ENCODE results near the gene ZP1. TPM values are rescaled to one million over a fixed set of nuclear protein-coding genes. Genes with fewer than 3 reads are reported as not detected.

Gene ZP1
- total RNA-seq, 1 donor from 2014 or later = not detected

DNA sequence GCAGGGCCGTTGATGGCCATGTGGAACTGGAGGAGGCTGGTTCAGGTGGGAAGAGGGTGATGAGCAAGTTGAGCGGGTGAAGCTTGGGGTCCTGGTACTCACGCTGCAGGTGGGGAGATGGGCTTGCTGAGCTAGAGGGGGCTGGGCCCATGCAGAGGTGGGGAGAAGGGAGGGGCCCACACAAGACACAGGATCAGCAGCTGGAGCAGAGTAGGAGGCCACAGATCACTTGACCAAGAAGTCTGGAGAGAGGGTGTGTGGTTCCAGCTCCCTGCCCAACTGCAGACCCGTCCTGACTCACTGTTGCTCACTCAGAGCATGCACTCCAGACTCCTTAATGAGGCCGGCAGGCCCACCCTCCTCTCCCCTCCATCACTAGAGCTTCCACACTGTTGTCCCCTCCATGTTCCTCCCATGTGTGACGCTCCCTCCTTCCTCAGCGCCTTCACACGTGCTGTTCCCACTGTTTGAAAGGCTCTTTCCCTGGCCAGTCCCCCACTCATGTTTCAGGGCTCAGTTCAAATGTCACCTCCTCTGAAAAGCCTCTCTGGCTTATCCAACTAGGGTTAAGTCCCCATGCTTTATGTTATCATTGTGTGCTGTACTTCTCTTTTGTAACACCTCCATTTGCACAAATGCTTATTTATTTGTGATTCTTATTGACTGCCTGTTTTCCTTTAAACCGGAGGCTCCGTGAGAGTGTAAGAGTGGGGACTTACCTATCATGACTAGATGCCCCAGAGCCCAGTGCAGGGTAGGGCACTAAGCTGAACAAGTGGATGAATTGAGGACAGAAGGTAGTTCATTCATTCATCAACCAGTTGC, 23.1 kb upstream of the ZP1 start:
- DNase-seq (ENCODE audit: low spot score) = no peak

DNA sequence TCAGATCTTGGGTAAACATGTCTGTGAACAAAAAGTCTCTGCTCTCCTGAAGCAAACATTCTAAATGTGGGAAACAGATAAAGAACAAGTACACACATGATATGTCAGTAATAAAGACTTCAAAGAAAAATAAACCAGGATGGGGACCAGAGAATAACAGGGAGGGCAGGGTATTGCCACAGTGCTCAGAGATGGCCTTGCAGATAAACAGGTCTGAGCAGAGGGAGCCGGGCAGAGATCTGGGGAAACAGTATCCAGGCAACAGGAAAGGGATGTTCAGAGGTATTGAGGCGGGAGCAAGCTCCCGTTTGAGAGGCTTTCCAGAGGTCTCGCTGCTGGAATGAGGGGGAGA, 22.5 kb upstream of the ZP1 start:
- DNase-seq (ENCODE audit: low spot score) = no peak

DNA sequence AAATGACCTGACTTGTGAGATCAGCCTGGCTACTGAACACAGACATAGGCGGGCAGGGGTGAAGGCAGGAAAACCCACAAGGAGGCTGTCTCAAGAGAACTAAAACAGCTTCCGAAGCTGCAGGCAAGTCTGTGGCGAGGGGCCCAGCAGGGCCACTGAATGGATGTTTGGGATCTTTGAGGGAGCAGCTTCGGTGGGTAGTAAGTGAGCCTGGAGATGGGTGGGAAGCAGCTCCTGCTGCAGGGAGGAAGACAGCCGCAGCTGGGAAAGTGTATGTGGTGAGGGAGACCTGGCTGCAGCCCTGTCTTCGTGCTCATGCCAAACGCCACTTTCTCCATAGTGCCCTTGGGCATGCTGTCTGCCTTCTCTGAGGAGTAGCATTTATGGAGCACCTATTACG, 22.0 kb upstream of the ZP1 start:
- no peak for DNase-seq (ENCODE audit: low spot score)

DNA sequence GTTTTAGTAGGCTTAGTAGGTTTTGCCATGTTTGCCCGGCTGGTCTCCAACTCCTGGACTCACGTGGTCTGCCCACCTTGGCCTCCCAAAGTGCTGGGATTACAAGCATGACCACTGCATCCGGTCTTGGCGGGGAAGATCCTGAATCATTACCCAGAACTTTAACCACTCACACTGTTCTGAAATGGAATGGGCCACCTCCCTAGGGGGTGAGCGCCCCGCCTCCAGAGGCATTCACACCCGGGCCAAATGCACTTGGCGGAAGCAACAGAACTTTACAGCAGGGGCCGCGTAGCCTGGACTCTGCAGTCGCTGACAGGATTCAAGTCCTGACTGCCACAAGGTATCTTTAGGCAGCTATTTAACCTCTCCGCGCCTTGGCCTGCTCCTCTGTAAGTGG, 20.1 kb upstream of the ZP1 start:
- DNase-seq (ENCODE audit: low spot score) = no peak

DNA sequence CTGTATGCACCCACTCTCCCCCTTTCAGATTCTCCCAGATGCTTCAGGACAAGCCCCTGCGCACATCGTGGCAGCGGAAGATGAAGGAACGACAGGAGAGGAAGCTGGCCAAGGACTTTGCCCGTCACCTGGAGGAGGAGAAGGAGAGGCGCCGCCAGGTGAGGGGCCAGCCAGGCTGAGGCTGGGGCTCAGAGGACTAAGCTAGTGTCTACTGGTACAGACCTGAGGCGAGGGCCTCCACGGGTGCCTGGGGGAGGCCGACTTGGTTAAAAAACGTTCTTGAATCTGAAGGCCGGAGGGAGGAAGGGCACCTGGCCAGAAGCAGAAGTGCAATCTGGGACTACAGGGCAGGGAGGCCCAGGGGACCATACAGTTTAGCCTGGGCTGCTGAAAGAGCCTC, 19.4 kb upstream of the ZP1 start:
- no peak for DNase-seq (ENCODE audit: low spot score)

DNA sequence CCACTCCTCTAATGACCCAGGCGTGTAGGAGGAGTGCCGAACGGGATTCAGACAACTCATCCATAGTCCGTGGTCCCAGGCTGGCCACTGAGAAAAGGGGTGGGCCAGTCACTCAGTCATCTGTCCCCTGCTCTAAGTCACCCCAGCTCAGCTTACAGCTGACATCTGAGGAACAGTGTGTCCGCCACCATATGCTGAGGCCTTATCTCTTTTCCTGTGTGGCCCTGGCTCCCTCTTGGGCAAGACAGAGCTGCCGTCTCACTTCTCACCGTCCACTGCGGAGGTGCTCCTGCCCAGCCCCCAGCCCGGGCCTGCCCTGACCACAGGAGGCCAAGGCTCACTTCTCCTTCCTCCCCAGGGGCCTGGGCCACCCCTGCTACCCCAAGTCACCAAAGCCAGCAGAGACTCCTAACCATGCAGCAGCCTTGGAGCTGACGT, 18.6 kb upstream of the ZP1 start:
- DNase-seq (ENCODE audit: low spot score) = no peak

DNA sequence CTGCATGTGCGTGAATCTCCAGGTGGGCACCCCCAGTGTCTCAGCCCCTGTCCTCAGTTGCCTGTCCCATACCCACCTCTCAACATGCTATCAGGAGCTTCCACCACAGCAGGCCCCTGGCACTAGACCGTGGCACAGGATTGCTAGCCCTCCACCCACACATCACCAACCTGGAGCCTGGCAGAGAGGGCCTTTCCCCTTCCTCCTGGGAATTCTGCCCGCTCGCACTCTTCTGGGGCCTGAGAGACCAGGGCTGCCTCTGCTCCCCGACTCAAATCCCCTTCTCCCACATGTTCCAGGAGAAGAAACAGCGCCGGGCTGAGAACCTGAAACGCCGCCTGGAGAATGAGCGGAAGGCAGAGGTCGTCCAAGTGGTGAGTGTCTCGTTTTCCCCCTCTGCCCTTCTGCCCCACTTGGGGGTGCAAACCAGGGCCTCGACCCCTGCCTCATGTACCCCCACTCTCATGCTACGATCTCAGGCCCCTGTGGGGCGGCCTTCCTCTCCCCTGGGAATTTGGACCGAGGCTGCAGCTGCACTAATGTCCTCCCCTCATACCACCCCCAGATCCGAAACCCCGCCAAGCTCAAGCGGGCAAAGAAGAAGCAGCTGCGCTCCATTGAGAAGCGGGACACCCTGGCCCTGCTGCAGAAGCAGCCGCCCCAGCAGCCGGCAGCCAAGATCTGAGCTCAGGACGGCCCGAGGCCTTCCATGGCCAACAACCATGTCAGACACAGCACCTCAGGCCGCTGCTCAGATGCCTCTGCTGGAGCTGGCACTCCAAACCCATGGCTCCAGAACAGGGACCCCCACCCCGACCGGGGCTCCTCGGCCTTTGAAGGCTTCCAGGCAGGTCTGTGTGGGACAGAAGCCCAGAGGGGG, 17.5 kb upstream of the ZP1 start:
- DNase-seq (ENCODE audit: low spot score) = no peak

DNA sequence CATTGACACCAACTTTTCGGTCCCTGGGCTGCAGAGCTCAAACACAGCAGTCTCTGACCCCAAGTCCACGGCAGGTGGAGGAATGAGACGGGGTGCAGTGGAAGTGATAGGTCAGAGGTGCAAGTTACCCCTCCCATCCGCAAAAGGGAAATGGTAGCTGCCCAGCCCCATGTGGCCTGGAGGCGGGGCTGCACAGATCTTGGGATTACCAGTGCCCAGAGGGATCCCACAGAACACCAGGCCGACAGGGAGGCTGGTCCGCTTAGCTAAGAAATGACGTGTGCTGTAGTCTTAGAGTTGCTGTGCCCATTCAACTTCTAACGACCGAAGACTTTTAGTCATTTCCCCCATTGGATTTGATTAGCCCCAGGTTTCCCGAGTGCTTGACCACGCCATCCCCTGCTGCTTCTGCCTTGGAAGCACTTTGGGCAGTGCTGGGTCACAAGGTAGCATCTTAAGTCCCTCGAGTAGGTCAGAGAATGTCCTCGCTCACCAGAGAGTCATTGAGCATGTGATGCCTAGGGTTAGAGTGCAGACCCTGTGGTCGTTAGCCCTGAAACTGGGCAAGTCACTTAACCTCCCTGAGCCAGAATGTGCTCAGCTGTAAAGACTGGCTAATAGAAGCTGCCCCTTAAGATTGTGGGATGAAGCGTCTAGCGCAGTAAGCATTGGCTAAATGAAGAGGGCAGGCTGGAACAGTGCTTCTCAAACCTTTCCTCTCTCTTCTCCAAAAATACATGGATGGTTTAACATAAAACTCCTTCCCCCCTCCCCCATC, 15.8 kb upstream of the ZP1 start:
- no peak for DNase-seq (ENCODE audit: low spot score)

DNA sequence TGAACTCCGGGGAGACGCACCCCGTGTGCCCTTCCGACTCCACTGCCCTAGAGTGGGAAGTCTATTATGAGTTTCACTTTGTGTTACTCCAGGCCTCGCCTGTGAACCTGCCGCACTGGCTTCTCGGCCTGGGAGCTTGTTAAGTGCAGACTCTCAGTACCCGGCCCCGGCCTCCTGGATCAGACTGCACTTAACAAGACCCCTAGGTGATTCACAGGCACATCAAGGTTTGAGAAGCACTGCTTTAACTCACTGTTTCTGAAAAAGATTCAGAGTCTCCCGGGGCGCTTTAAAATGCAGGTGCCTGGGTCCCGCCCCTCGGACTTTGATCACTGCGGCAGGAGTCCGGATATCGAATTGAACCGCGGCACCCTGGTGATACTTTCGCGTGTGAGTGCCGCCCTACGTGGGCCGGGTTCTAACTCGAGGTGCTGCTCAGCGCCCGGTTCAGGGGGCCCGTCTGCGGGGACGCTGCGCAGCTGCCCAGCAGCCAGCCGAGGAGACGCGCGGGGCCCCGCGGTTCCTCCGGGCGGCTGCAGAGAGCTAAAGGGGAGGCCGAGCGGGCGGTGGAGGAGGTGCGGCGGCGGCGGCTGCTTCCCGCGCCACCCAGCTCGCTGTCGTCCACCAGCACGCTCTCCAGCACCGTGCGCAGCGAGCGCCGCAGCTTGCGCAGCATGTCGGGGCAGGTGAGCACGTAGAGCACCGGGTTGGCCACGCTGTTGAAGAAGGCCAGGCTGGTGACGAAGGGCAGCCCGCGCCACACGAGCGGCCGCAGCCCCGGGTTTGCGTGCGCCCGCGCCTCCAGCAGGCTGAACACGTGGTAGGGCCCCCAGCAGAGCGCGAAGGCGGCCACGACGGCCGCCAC, 15.0 kb upstream of the ZP1 start:
- no peak for DNase-seq (ENCODE audit: low spot score)

DNA sequence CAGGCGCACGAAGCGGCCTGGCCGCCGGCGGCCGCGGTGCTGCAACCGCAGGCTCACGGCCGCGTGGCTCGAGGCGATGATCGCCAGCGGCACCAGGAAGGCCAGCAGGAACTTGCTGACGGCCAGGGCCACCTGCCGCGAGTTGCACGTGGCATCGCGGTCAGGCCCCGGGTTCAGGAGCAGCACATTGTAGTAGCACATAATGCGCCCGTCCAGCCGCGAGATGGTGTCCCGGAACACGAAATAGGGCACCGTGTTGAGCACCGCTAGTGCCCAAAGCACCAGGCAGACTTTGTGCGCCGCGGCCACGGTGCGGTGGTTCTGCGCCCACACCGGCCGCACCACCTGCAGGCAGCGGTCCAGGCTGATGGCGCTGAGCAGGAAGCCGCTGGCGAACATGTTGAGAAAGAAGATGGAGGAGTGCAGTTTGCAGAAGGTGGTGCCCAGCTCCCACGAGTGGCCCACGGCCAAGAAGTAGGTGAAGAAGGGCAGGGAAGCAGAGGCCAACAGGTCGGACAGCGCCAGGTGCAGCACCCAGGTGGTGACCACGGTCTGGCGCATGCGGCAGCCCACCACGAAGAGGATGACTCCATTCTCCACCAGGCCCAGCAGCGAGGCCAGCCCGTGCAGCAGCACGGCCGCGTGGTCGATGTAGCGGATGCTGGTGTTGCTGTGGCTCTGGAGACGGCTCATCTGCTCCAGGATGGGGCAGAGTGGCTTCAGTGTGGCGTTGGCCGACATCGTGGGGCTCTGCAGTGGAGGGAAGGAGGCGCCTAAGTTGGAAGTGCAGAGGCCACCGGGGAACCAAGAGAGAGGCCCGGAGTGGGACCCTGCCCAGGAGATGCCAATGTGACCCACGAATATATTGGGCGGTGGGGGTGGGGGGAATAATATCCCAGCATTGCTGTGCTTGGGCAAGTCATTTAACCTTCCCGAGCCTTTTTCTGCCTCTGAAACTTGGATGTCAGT, 14.1 kb upstream of the ZP1 start:
- no peak for DNase-seq (ENCODE audit: low spot score)

DNA sequence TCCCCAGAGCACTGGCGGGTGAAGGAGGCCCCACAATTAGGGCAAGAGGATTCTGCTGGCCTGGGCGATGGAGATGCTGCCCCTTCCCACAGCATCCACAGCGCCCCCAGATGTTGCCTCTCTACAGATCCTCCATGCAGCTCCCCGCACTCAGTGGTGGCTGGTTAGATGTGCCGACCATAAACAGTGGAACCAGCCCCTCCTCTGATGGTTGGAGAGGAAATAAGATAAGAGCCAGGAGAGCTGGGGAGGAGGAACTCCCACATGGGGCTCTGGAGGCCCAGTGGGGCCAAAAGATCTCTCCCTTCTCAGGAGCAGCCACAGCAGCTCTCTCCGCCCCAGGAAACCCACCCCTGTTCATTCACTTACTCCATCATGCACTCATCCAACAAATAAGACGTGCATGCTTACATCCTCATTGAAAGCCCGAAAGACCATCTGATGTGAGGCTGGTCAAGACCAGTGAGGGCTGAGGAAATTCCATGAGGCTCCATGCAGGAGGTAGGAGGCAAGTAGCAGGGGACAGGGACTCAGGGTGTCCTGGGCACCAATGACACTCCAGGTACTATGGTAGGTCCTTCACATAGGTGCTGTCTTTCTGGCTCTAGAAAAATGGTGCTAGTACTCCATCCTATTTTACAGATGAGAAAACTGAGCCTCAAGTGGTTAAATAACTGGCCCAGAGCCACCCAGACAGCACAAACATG, 13.0 kb upstream of the ZP1 start:
- DNase-seq (ENCODE audit: low spot score) = no peak

DNA sequence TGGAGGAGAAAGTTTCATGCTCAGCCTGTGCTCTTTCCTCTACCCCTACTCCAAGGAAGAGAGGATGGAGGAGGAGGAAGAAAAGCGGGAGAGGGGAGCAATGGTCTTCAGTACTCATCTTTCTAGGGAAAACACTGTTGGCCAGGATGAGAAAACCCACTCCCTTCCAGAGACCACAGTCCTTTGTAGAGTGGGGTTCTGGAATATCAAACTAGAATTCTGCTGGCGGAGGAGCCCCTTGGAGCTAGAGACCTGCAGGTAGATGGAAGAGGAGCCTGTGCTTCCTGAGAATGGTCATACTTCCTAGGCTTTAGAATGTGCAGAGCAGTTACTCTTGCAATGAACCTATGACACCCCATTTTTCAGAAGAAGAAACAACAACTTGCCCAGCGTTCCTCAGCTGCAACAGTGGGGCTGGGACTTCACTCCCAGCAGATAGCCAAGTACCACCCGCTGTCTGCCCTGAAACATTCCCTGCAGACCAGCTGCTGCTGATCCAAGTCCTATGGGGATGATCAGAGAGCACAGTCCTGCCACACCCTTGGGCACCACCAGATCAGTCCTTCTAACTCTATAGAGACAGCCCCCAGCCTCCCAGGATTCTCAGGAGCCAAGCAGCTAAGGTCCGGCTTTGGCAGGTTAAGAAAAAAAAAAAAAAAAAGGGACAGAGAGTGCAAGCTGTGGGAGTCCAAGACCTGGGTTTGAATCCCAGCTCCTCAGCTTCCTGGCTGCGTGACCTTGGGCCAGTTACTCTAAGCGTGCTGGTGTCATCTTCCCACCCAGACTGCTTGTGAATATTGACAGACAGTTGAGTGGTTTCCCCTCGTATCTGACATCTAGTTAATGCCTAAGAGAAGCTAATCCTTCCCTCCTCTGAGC, 12.3 kb upstream of the ZP1 start:
- no peak for DNase-seq (ENCODE audit: low spot score)

DNA sequence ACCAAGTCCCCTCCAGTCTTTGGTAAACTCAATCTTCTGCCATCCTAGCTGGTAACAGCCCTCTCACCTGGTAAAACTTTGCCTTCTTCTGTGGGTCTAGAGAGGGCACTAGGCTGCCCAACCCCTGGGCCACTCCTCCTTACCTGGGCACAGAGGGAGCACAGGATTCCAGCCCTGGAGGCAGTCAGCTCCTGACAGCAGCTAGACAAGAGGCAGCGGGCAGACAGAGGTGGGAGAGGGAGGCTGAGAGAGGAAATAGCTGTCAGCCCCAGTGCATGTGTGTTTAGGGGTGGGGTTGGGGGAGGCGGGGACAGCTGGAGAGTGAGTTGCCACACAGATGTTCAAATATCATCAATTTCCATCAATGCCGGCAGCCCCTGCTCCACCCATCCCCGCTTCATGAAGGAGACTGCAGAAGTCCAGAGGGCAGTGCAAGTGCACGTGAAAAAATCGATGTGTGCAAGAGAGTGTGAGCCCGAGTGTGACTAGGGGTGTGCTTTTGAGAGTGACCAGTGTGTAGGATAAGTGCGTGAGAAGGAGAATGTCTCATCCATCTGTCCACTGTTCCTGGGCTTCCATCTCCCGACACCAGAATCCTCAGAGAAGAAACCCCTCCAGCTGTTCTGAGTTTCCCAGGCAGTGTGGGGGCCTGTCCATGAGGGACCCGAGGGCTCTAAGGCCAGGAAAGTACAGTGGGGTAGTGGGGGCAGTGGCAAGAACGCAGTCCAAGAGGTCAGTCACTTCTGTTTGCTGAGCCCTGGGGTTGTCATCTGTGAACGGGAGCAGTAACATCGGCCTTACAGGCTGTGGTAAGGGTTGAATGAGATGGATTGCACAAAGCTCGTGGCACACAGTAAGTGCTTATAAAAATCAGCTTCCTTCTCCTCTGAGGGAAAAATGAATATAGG, 11.4 kb upstream of the ZP1 start, which contains the start of gene PTGDR2:
Gene PTGDR2, minus strand, starts transcription at position 225 of the 908 bp plus-strand sequence. CDS start 2,228 bp downstream, outside the sequence.
- DNase-seq (ENCODE audit: low spot score) = no peak

DNA sequence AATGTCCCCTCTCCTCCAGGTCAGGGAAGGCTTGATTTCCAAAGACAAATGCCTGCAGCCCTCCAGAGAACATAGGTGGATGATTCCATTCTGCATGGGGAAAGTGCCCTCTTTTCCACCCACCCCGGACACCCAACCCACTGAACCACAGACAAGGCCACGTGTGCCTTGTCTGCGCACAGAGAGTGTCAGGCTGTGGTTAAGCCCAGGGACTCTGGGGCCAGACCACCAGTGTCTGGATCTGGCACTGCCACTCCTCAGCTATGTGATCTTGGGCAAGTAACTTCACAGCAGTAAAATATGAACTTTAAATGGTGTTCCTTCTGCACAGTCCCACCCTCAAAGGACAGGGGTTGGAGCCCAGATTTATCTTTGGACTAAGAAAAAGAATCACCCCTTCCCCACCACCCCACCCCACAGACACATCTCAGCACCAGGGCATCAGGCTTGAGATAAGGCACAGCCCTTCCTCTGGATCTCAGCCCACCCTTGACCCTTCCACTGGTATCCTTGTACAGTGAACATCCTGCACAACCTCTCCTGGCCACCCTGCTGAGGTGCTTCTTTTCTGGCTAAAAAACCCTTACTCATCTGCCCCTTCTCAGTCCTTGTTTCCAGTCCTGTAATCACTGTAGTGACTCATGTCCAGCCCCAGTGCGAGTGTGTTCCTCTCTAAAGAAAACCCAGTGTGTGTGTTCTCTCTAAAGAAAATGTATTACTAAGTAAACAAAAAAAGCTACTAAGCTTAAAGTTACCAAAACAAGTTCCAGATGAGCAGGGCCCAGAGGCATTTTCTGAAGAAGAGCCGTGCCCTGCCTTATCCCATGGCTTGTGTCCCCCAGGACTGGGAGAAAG, 9.7 kb upstream of the ZP1 start:
- DNase-seq (ENCODE audit: low spot score) = no peak

DNA sequence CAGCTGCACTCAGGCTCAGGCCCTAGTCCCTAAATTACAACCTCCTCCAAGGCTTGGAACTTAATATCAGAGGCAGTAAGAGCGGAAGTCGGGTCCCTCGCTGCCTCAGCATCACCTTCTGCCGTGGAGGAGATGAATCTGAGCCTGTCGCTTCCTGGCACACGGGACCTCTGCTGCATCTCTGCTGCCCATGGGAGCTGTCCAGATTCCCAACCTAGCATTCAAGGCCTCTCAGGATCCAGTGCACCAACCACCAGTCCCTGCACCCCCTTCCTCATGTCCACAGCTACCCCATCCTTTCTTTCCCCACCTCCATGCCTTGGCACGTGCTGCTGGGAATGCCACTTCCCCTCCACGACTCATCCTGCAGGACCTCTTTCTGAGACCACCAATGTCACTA, 9.1 kb upstream of the ZP1 start:
- DNase-seq (ENCODE audit: low spot score) = no peak

DNA sequence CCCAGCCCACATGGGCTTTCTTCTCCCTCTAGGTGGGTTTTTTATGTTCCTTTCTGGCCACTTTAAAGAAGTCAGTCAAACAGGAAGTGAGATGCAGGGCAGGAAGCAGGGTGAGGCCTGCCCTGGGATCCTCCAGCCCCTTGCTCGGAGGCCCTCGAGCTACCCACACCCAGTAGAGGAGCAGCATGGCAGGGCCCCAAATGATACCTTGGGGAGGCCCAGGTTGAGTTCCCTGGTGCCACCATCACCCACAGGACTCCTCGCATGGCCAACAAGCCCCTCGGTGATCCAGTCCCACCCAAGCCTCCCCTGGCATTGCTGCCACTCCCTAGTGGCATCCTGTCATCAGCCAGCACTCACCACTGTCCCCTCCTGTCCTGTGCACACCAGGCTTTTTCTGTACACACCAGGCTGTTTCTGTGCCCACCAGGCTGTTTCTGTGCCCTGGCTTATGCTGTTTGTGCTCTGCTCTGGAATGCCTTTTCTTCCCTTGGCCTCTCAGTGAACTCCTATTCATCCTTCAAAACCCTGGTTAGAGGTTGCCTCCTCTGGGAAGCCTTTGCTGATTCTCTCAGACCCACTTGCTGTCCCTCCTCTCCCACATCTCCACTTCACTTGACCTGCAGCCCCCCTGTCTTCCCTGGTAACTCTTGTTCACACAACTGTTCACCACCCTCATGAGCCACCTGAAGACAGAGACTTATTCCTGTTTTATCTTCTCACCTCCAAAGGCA, 8.4 kb upstream of the ZP1 start:
- no peak for DNase-seq (ENCODE audit: low spot score)
